OCI-LY1 (cell line): Measurements from ENCODE around the gene TUBB8B.
"Not testable (repeated sequence)": the region's sequence is repeated elsewhere in the genome, so short reads cannot be mapped to it uniquely, and the experiment has no call there.

Experiments
- EZH2 ChIP-seq: fragments of 200-600 bp; sonication (generic), shearing (Covaris generic); IDR thresholded peaks from 2 replicates; pipeline ENCODE4 v1.8.0; 2017; ENCODE audit warnings: borderline replicate concordance, mixed run types, mild to moderate bottlenecking, antibody characterized with exemption, low read length, moderate library complexity, mixed read lengths
- TF ChIP-seq, protein P1 (sequence below): fragments of 200-600 bp; sonication (generic), shearing (Covaris generic); IDR thresholded peaks from 2 replicates; pipeline ENCODE4 v1.5.1; 2017; ENCODE audit warnings: mild to moderate bottlenecking, antibody characterized with exemption, low read length, moderate library complexity, mixed read lengths

DNA sequence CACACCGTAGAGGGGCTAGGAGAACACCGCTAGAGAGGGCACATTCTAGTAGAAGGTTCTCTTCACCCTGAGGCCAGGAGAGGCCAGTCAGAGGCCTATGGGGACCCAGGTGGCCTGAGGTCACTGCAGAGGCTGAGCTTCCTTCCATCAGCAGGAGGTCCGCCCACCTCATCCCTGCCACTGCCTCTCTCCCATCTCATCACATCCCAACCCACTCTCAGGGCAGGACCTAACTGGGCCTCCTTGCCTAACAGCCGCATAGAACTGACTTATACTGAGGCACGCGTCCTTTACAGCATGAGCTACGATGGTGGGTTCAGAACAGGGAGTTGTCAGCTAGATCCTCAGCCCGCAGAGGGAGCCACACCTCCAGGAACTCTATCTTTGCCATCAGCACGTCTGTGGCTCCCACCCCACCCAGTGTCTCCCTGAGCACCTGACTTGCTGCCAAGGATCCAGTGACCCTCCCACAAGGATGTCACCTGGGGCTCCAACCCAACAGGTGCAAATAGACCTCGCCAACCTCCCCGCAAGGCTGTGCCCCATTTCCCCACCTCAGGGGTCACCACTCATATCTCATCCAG lies 33.3 kb upstream of the TUBB8B start:
- TF ChIP-seq, protein P1, sequence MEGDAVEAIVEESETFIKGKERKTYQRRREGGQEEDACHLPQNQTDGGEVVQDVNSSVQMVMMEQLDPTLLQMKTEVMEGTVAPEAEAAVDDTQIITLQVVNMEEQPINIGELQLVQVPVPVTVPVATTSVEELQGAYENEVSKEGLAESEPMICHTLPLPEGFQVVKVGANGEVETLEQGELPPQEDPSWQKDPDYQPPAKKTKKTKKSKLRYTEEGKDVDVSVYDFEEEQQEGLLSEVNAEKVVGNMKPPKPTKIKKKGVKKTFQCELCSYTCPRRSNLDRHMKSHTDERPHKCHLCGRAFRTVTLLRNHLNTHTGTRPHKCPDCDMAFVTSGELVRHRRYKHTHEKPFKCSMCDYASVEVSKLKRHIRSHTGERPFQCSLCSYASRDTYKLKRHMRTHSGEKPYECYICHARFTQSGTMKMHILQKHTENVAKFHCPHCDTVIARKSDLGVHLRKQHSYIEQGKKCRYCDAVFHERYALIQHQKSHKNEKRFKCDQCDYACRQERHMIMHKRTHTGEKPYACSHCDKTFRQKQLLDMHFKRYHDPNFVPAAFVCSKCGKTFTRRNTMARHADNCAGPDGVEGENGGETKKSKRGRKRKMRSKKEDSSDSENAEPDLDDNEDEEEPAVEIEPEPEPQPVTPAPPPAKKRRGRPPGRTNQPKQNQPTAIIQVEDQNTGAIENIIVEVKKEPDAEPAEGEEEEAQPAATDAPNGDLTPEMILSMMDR, result not testable (repeated sequence)
- TF ChIP-seq EZH2, result not testable (repeated sequence)
